K562 (cell line): ENCODE results near the gene PPAN. TPM values are rescaled to one million over a fixed set of nuclear protein-coding genes. Genes with fewer than 3 reads are reported as not detected.

Source experiments
- ARID1B ChIP-seq: fragments of 450-650 bp; IDR thresholded peaks from 2 replicates; pipeline ENCODE4 v1.6.1; 2016; ENCODE audit warnings: antibody characterized with exemption, mild to moderate bottlenecking, inconsistent platforms
- ATF1 ChIP-seq, 2 experiments: fragments of 450-650 bp in 1 of 2; IDR thresholded peaks; 2 replicates each; pipeline ENCODE4 v1.6.1; 2016; ENCODE audit warnings: missing compliant biosample characterization in 1 of 2, missing genetic modification characterization in 1 of 2
- NKRF ChIP-seq: fragments of 450-650 bp; IDR thresholded peaks from 2 replicates; pipeline ENCODE4 v1.6.1; 2016; ENCODE audit warnings: borderline replicate concordance
- NRF1 ChIP-seq, 2 experiments: fragments of 450-650 bp; IDR thresholded peaks in 1 of 2; conservative IDR thresholded peaks in 1 of 2; 2 replicates each; pipeline ENCODE4 v1.6.1; 2014; ENCODE audit warnings: mild to moderate bottlenecking in 2 of 2
- RAD51 ChIP-seq: fragments of 450-650 bp; IDR thresholded peaks from 2 replicates; pipeline ENCODE4 v1.7.1; 2016; ENCODE audit warnings: low read depth, mild to moderate bottlenecking, borderline replicate concordance
- RNF2 ChIP-seq: sonication (generic); IDR thresholded peaks from 2 replicates; pipeline ENCODE4 v1.6.1; 2016
- TEAD1 ChIP-seq, 2 experiments: fragments of 450-650 bp in 1 of 2; sonication (generic) in 1 of 2; formaldehyde crosslinking; IDR thresholded peaks; 2 replicates each; pipeline versions ENCODE4 v1.4.0 to v1.8.0; 2020 to 2022; ENCODE audit warnings: mild to moderate bottlenecking in 2 of 2, missing genetic modification reagents in 1 of 2
- ZBTB40 ChIP-seq, 2 experiments: fragments of 450-650 bp in 1 of 2; sonication (generic) in 1 of 2; formaldehyde crosslinking in 1 of 2; IDR thresholded peaks; 2 replicates each; pipeline versions ENCODE4 v1.7.1 to v1.9.0; 2016 to 2022; ENCODE audit warnings: inconsistent platforms in 1 of 2, mild to moderate bottlenecking in 1 of 2, missing genetic modification reagents in 1 of 2
- polyA plus RNA-seq, 8 experiments: library from polyadenylated mRNA; depleted of rRNA in 4 of 8; stranded (reverse) in 5 of 8; unstranded in 3 of 8; fragments of >200 nt; fragmentation: Nextera tagmentation in 2 of 8; fragmentation: Illumina TruSeq in 1 of 8; extraction: Ambion mirVana in 2 of 8; extraction: Trizol in 1 of 8; gene quantifications; 2 replicates each; pipeline versions ENCODE4 v1.2.1 to v1.2.3, GENCODE V29; 2011 to 2014; ENCODE audit warnings: inconsistent platforms in 1 of 8, missing spikeins in 1 of 8
- total RNA-seq, 7 experiments: library from RNA; depleted of rRNA in 6 of 7; stranded (reverse); fragments of >200 nt in 6 of 7; fragmentation: Illumina TruSeq in 2 of 7; extraction: Trizol in 2 of 7; gene quantifications; 2 replicates each; pipeline versions ENCODE4 v1.2.1 to v1.2.3, GENCODE V29; 2011 to 2021; ENCODE audit warnings: low replicate concordance in 1 of 7
- TF ChIP-seq, protein P1 (sequence below), 2 experiments: fragments of 450-650 bp; IDR thresholded peaks; 2 replicates each; pipeline ENCODE4 v1.6.1; 2018; ENCODE audit warnings: mild to moderate bottlenecking in 2 of 2, low read depth in 1 of 2; ENCODE audit not compliant: partially characterized antibody in 2 of 2

Gene PPAN
- total and polyA plus RNA-seq, 9 of the 15 experiments (the other 6 are each of a cell fraction or from before 2014, with no cell fraction given) = 2.2 to 129 (median 59.1) TPM

GRCh38 chr19:10085641-10086590 lies 20.2 kb upstream of the PPAN start, which contains the start of gene SHFL (continued):
- TF ChIP-seq ZBTB40 (IDR thresholded peaks at IDR 0.05) (0 out of 2 replicates have a peak, but pooled peaks have one; percentile 30), ZBTB40 (CRISPR knock-in tag; IDR thresholded peaks at IDR 0.05) (no peak), TEAD1 (CRISPR knock-in tag; IDR thresholded peaks at IDR 0.05) (no peak), RAD51 (no peak), NRF1 (conservative IDR thresholded peaks at IDR 0.05 in 1 of 2, IDR thresholded peaks at IDR 0.05 in 1 of 2) (peak; percentile 84 to 86), ATF1 (CRISPR knock-in tag; IDR thresholded peaks at IDR 0.05) (no peak), ATF1 (tag; IDR thresholded peaks at IDR 0.05) (peak; percentile 38; the same call in 1 of the 2 replicates), NKRF (peak; percentile 54), RNF2 (no peak), ARID1B (no peak)
- TF ChIP-seq, protein P1, sequence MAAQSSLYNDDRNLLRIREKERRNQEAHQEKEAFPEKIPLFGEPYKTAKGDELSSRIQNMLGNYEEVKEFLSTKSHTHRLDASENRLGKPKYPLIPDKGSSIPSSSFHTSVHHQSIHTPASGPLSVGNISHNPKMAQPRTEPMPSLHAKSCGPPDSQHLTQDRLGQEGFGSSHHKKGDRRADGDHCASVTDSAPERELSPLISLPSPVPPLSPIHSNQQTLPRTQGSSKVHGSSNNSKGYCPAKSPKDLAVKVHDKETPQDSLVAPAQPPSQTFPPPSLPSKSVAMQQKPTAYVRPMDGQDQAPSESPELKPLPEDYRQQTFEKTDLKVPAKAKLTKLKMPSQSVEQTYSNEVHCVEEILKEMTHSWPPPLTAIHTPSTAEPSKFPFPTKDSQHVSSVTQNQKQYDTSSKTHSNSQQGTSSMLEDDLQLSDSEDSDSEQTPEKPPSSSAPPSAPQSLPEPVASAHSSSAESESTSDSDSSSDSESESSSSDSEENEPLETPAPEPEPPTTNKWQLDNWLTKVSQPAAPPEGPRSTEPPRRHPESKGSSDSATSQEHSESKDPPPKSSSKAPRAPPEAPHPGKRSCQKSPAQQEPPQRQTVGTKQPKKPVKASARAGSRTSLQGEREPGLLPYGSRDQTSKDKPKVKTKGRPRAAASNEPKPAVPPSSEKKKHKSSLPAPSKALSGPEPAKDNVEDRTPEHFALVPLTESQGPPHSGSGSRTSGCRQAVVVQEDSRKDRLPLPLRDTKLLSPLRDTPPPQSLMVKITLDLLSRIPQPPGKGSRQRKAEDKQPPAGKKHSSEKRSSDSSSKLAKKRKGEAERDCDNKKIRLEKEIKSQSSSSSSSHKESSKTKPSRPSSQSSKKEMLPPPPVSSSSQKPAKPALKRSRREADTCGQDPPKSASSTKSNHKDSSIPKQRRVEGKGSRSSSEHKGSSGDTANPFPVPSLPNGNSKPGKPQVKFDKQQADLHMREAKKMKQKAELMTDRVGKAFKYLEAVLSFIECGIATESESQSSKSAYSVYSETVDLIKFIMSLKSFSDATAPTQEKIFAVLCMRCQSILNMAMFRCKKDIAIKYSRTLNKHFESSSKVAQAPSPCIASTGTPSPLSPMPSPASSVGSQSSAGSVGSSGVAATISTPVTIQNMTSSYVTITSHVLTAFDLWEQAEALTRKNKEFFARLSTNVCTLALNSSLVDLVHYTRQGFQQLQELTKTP (IDR thresholded peaks at IDR 0.05; ENCODE audit: low read depth in 1 of 2, partially characterized antibody in 2 of 2) = no peak
